HG02884 (cell line): ENCODE results near the gene PTCH2.
"Not testable (repeated sequence)": the region's sequence is repeated elsewhere in the genome, so short reads cannot be mapped to it uniquely, and the experiment has no call there.

Source experiments
- ATAC-seq: cut with Tn5 transposase; IDR thresholded peaks from one replicate; pipeline ENCODE4 v1.9.1; 2021; ENCODE audit warnings: mild to moderate bottlenecking, moderate library complexity; ENCODE audit not compliant: unreplicated experiment

Gene PTCH2

GRCh38 chr1:44839576-44839975, 3.5 kb downstream of the PTCH2 start:
- no peak for ATAC-seq

DNA sequence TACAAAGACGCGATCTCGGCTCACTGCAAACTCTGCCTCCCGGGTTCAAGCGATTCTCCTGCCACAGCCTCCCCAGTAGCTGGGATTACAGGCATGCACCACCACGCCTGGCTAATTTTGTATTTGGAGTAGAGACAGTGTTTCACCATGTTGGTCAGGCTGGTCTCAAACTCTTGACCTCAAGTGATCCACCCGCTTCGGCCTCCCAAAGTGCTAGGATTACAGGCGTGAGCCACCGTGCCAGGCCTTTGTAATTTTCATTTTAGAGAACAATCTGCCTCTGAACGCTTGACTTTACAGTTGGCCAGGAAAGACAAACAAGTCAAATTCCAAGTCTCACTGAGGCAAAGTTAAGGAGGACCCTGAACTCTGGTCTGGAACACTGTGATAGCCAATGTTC, 4.8 kb downstream of the PTCH2 start:
- ATAC-seq, result not testable (repeated sequence)

- ATAC-seq, result no peak
Observed at GRCh38 chr1:44835738-44836675, 7.0 kb downstream of the PTCH2 start.

GRCh38 chr1:44834328-44834727, 8.7 kb downstream of the PTCH2 start:
- ATAC-seq, result no peak

DNA sequence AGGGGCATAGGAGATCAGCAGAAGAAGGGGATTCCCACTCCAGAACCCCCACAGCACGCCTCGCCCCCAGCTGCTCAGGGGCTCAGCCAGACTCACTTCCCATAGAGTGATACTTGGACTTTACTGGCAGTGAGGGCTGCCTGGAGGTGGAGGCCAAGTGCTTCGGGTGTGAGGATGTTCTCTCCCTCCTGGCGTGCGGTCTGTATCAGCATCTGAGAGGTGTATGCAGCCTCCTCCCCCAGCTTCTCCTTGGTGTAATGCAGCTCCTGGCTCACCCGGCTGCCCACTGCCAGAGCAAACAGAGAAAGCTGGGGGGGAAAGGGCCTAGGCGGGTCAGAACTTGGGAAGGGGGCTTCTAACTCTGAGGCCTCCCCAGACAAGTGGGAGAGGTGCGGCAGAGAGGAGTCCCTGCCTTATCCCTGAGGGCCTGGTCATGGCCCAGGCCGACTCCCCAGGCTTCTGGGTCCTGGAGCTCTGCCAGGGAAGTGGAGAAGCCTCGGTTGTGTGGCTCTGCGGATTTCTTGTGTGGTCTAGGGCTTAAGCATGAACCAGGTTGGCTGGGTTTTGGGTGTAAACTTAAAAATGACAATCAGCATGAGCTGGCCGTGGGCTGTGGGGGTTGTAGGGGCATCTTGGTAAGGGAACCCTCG, 10.9 kb downstream of the PTCH2 start:
- no peak for ATAC-seq

GRCh38 chr1:44831516-44831915, 11.5 kb downstream of the PTCH2 start:
- no peak for ATAC-seq

DNA sequence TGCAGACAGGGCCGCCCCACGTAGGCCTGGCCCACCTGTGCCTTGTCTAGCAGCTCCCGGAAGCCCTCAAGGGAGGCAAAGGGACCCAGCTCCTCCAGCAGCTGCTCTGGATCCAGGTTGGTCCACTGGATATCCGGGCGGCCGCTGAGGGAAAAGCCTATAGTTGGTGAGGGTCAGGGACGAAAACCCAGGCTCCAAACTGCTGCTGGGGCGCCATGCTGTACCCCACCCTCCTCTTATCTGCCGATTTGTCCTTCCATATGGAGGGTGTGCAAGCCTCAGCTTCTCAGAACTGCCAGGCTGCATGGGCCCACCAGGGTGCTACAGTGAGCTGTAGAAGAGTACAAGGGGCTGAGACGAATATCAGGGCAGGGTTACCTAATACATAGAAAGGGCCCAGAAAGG, 12.2 kb downstream of the PTCH2 start:
- no peak for ATAC-seq

GRCh38 chr1:44829506-44830384, 13.3 kb downstream of the PTCH2 start:
- no peak for ATAC-seq

- ATAC-seq, result no peak
Observed at GRCh38 chr1:44828841-44829440, 14.1 kb downstream of the PTCH2 start.

- no peak for ATAC-seq
Observed at GRCh38 chr1:44828003-44828651, 14.9 kb downstream of the PTCH2 start.

DNA sequence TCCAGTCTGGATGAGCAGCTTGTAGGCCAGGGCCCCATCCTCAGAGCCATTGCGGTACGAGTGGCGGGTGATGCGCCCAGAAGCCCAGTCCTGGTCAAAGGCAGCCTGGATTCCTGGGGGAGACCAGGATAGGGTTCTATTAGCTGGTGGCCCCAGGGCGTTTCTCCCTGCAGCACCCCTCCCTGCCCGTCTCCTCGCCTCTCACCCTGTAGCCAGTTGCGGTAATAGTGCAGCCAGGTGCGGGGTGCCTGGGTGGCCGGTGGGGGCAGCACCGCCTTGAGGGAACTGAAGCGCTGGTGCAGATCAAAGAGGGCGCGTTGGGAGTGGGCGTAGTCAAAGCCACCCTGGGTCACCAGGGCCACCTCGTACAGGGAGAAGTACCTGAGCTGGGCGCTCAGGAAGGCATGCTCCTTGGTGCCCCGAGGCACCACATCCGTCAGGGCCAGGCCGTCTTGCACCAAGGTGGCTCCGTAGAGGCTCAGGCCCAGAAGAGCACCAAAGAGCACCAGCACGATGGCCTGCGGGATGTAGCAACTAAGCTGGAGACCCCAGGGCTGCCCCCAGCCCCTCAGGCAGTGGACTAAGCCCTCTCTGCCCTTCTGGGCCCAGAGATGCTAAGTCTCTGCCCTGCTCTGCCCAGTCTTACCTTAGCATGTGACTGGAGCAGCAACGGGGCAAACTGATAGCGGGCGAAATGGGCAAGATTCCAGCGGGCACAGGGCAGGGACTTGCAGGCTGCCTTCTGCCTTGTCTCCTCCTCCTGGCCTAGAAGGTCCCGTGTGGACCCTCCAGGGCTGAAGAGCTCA, 15.7 kb downstream of the PTCH2 start:
- ATAC-seq, result no peak

DNA sequence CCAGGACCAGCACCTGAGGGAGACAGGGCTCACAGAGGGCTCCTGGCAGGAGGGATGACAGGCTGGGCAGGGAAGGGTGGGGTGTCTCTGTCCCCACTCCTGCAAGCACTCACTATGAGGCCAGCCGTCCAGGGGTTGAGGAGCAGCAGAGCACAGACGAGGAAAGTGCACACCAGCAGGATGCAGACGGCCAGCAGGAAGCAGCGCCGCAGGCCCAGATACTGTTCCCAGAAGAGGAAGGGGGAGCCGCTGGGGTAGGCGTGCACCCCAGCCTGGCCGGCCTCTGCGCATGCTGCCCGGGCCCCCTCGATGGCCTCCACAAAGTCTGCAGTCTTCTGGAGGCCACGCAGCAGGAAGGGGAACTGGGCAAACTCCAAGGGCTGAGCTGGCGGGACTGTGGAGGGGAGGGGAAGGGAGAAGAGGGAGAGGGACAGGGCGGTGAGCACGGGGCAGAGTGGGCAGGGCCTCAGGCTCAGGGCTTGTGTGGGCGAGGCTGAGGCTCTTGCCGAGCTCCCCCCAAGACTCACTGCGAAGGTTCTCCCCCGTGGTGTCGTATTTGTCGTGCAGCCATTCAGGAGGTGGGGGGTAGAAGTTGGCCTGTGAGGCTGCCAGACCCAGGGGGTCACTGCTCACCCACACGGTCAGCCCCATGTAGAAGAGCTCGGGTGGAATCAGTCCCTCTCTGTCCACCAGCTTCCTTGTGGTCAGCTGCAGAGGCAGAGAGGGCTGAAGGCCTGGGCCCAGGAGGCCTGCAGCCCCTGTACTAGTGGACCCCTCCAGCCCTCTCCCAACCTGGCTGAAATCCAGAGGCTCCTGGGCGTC, 16.5 kb downstream of the PTCH2 start:
- ATAC-seq, result no peak

DNA sequence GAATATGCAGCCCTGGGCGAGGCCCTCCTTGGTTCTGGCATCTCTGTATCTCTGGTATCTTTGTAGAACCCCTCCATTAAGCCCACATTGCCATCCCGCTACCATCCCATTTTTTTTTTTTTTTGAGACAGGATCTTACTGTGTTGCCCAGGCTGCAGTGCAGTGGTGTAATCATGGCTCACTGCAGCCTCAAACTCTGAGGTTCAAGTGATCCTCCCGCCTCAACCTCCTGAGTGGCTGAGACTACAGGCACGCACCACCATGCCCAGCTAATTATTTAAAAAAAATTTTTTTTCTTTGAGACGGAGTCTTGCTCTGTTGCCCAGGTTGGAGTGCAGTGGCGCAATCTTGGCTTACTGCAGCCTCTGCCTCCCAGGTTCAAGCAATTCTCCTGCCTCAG, 18.7 kb downstream of the PTCH2 start:
- not testable (repeated sequence) for ATAC-seq

GRCh38 chr1:44822981-44823451, 20.0 kb downstream of the PTCH2 start:
- ATAC-seq, result no peak

GRCh38 chr1:44822131-44822701, 20.8 kb downstream of the PTCH2 start:
- no peak for ATAC-seq

- ATAC-seq, result no peak
Observed at GRCh38 chr1:44821240-44821715, 21.8 kb downstream of the PTCH2 start.

- no peak for ATAC-seq
Observed at GRCh38 chr1:44820328-44821239, 22.5 kb downstream of the PTCH2 start.
